GM19099 (cell line): ENCODE results near the gene TGFBR3L.

Source experiments
- POLR2A ChIP-seq: IDR thresholded peaks from 3 replicates; pipeline ENCODE4 v1.6.1; 2011; ENCODE audit warnings: low read depth; ENCODE audit not compliant: insufficient read length; ENCODE audit errors: extremely low read depth

Gene TGFBR3L

GRCh38 chr19:7914598-7915045 lies at the start of gene TGFBR3L:
TGFBR3L (plus strand) TSS chr19:7914830.
- TF ChIP-seq POLR2A = no peak

- TF ChIP-seq POLR2A = no peak
Observed at GRCh38 chr19:7865262-7865911, 49.2 kb upstream of the TGFBR3L start.

GRCh38 chr19:7866399-7867091 lies 48.1 kb upstream of the TGFBR3L start:
- no peak for TF ChIP-seq POLR2A

- TF ChIP-seq POLR2A = no peak
Observed at GRCh38 chr19:7867092-7867844, 47.4 kb upstream of the TGFBR3L start.

- no peak for TF ChIP-seq POLR2A
Observed at GRCh38 chr19:7868326-7868670, 46.3 kb upstream of the TGFBR3L start.

DNA sequence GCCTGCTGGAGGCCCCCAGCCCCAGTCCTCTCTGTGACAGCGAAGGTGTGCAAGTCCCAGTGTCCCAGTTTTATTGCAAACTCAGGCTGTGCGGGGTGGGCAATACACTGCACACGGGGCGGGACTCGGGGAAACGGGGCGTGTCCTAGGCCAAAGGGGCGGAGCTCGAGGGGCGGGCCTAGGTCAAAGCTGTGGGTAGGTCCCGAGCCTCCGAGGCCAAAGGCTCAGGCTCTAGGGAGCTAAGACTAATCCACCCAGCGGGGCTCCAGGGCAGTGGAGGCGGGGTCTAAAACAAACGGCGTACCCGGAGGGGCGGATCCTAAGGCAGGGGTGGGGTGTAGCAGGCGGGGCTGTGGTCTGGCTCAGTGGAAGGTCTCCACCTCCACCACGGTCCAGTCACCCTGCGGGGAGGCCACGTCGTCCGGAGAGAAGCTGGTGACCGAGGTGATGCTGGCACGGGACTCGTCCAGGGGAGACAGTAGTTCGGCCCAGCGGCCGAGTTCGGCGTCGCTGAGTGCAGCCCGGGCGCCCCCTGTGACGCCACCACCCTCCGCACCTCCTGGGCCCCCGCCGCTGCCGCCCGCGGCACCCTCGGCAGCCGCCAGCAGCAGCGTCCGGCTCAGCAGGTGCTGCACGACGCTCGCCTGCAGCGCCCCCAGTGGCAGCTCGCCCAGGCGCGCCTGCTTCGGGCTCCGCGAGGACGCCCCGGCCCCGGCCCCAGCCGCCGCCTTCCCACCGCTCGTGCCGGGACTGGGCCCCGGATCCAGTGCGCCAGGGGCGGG lies 45.8 kb upstream of the TGFBR3L start:
- no peak for TF ChIP-seq POLR2A

DNA sequence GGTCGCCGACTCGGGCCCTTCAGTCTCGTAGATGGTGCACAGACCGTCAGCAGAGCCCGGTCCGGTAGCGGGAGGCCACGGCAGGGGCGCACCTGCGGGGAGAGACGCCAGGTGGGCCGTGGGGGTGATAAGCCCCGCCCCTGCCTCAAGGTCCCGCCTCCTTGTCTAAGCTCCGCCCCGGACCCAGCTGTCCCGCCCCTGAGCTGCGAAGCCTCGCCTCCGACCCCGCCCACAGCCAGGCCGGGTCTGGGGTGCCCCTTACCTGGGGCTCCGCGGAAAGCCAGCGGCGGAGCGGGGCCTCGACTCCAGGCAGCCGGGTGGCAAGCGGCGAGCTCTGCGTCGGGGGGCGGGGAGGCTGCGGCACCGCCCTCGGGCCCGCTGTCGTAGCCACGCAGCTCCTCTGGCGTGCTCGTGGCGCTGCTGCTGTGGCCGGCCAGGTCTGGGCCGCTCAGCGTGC lies 45.1 kb upstream of the TGFBR3L start:
- TF ChIP-seq POLR2A = no peak

DNA sequence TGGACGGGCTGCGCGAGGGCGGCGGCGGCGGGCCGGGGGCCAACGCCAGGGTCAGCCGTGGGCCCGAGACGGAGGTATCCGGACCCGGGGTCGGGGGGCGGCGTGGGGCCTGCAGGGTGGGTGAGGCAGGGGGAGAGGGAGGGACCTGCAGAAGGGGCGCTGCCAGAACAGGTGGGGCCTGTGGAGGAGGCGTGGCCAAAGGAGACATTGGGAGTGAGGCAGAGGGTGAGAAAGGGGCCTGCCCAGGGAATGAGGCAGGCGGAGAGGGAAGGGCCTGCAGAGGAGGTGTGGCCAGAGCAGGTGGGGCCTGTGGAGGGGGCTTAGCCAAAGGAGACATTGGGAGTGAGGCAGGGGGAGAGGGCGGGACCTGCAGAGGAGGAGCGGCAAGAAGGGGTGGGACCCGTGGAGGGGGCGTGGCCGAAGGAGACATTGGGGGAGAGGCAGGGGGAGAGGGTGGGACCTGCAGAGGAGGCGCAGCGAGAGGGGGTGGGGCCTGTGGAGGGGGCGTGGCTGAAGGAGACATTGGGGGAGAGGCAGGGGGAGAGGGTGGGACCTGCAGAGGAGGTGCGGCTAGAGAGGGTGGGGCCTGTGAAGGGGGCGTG lies 44.6 kb upstream of the TGFBR3L start:
- TF ChIP-seq POLR2A = no peak

- TF ChIP-seq POLR2A = no peak
Observed at GRCh38 chr19:7870571-7871436, 43.8 kb upstream of the TGFBR3L start.

DNA sequence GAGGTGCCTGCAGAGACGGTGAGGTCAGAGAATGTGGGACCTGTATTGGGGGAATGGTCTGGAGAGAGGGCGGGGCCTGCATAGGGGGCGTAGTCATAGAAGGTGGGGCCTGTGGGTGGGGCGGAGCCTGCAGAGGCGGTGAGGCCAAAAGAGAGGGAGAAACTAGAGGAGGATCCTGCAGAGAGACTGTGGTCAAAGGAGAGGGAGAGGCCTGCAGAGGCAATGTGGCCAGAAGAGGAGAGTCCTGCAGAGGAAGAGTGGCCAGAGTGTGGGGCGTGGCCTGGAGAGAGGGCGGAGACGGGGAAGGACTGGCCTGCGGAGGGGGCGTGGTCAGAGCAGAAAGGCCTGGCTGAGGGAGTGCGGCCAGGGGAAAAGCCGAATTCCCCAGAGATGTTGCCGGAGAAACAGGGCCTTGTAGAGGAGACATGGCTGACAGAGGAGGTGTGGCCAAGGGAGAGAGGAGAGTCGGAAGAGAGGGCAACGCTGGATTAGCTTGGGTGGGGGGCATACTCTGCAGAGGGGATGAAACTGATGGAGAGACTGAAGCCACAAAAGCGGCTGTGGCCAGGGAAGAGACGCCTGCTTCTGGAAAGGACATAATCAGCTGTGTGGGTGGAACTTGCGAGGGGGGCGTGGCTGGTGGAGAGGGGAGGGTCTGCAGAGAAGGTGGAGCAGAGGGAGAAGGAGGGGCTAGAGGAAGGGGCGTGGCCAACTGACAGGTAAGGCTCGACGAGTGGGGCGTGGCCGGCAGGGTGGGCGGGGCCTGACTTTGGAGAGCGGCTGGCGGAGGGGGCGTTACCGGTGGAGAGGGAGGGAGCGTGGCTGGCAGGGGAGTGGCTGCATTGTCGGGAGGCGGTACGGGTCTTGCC lies 43.0 kb upstream of the TGFBR3L start:
- no peak for TF ChIP-seq POLR2A

DNA sequence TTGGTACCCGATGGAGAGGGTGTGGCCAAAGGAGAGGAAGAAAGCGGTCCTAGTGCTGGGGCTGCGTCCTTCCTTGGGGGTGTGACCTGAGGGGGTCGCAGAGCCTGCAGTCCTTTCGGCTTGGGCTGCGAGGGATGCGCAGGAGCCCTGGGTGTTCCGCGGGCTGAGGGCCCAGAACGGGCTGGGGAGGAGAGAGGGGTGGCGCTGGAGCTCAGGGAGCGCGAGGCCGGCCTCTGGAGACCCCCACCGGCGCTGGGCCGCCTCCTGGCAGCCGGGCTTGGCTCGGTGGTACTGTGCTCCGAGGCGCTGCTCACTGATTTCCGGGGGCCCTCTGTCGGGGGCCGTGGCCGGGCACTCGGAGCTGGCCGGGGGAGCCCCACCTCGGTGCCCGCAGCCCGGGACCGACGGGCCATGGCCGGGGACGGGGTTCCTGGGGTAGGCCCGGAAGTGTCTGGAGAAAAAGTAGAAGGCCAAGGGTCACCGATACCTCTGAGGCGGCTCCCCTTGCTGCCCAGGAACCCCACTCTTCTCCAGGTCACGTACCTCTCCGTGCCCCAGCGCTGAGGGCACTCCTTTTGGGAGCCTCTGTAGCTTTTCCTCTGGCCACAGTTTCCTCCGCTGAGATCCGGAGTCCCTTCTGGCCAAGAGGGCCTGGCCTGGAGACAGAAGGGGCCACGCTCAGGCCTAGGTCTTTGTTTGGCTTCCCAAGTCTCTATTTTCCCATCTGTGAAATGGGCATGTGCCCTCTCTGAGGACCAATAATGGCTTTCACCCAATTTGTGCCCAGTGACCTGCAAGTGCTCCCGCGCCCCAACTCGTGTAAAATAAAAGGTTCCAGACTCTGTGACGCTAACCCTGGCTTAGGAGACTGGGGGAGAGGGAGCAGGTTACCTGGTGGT lies 42.1 kb upstream of the TGFBR3L start:
- no peak for TF ChIP-seq POLR2A
